Trophoblast cell (in vitro differentiated cells and primary cell): ENCODE data around the gene MPP2.

ENCODE experiments used
- DNase-seq, 2 donors: peaks; one replicate each; pipeline ENCODE4 v3.0.0-alpha.2; 2016
- H2AFZ ChIP-seq: 2 replicates; pipeline ENCODE4 v1.6.1; 2013; ENCODE audit warnings: low read length, moderate library complexity, mild to moderate bottlenecking; ENCODE audit not compliant: insufficient read depth, poor library complexity
- H2AK5ac ChIP-seq: 2 replicates; pipeline ENCODE4 v1.6.1; 2013; ENCODE audit warnings: mild to moderate bottlenecking, low read length
- H2BK120ac ChIP-seq: 2 replicates; pipeline ENCODE4 v1.6.1; 2013; ENCODE audit warnings: low read length, mild to moderate bottlenecking, moderate library complexity; ENCODE audit not compliant: insufficient read depth, poor library complexity
- H2BK12ac ChIP-seq: 2 replicates; pipeline ENCODE4 v1.6.1; 2013; ENCODE audit warnings: mild to moderate bottlenecking, low read length, moderate library complexity
- H2BK5ac ChIP-seq: 2 replicates; pipeline ENCODE4 v1.6.1; 2013; ENCODE audit warnings: low read length, low read depth, moderate library complexity, mild to moderate bottlenecking; ENCODE audit not compliant: poor library complexity
- H3K14ac ChIP-seq: 2 replicates; pipeline ENCODE4 v1.6.1; 2013; ENCODE audit warnings: mild to moderate bottlenecking, low read length
- H3K18ac ChIP-seq: 2 replicates; pipeline ENCODE4 v1.6.1; 2013; ENCODE audit warnings: mild to moderate bottlenecking, low read length
- H3K23ac ChIP-seq: 2 replicates; pipeline ENCODE4 v1.6.1; 2013; ENCODE audit warnings: low read length
- H3K27ac ChIP-seq: 2 replicates; pipeline ENCODE4 v1.5.1; 2013; ENCODE audit warnings: low read depth, mild to moderate bottlenecking, inconsistent platforms, low read length, moderate library complexity
- H3K27me3 ChIP-seq: 2 replicates; pipeline ENCODE4 v1.6.1; 2013; ENCODE audit warnings: inconsistent platforms, mild to moderate bottlenecking, low read length, moderate library complexity; ENCODE audit not compliant: insufficient read depth
- H3K36me3 ChIP-seq, 2 experiments: 1 replicate in 1 of 2; 2 replicates in 1 of 2; pipeline ENCODE4 v1.6.1; 2013; ENCODE audit warnings: low read length in 2 of 2, mild to moderate bottlenecking in 2 of 2, moderate library complexity in 1 of 2; ENCODE audit not compliant: insufficient read depth in 2 of 2, control insufficient read depth in 1 of 2
- H3K4ac ChIP-seq: 2 replicates; pipeline ENCODE4 v1.6.1; 2013; ENCODE audit warnings: low read depth, mild to moderate bottlenecking, low read length, moderate library complexity
- H3K4me1 ChIP-seq, 2 experiments: 1 replicate in 1 of 2; 2 replicates in 1 of 2; pipeline ENCODE4 v1.6.1; 2013; ENCODE audit warnings: low read length in 2 of 2, mild to moderate bottlenecking in 2 of 2, moderate library complexity in 1 of 2; ENCODE audit not compliant: insufficient read depth in 2 of 2, control insufficient read depth in 1 of 2
- H3K4me2 ChIP-seq: 2 replicates; pipeline ENCODE4 v1.6.1; 2013; ENCODE audit warnings: inconsistent platforms, mild to moderate bottlenecking, low read length, moderate library complexity
- H3K4me3 ChIP-seq: 2 replicates; pipeline ENCODE4 v1.5.1; 2013; ENCODE audit warnings: mild to moderate bottlenecking, low read depth, low read length, inconsistent platforms
- H3K79me1 ChIP-seq: one replicate; pipeline ENCODE4 v1.6.1; 2013; ENCODE audit warnings: low read length
- H3K79me2 ChIP-seq: 2 replicates; pipeline ENCODE4 v1.6.1; 2013; ENCODE audit warnings: low read length, mild to moderate bottlenecking; ENCODE audit not compliant: control insufficient read depth, insufficient read depth, poor library complexity
- H3K9ac ChIP-seq: 2 replicates; pipeline ENCODE4 v1.6.1; 2013; ENCODE audit warnings: mild to moderate bottlenecking, low read length
- H3K9me3 ChIP-seq: 2 replicates; pipeline ENCODE4 v1.6.1; 2013; ENCODE audit warnings: low read depth, mild to moderate bottlenecking, control low read depth, inconsistent platforms, low read length; ENCODE audit not compliant: insufficient read depth
- H4K12ac ChIP-seq: 2 replicates; pipeline ENCODE4 v1.6.1; 2013; ENCODE audit warnings: low read depth, mild to moderate bottlenecking, low read length, moderate library complexity
- H4K8ac ChIP-seq: 2 replicates; pipeline ENCODE4 v1.6.1; 2013; ENCODE audit warnings: low read depth, mild to moderate bottlenecking, low read length, moderate library complexity
- H4K91ac ChIP-seq: one replicate; pipeline ENCODE4 v1.6.1; 2013; ENCODE audit warnings: low read depth, mild to moderate bottlenecking, low read length, moderate library complexity
- WGBS: extraction: QIAGEN DNeasy Blood & Tissue Kit; methylation state at CpG from one replicate; pipeline ENCODE4 v1.1.7; 2013; ENCODE audit warnings: missing lambda C conversion rate; ENCODE audit not compliant: insufficient read length, insufficient coverage; ENCODE audit errors: extremely low coverage; 5-methylcytosine and 5-hydroxymethylcytosine counted together

The MPP2 gene

DNA sequence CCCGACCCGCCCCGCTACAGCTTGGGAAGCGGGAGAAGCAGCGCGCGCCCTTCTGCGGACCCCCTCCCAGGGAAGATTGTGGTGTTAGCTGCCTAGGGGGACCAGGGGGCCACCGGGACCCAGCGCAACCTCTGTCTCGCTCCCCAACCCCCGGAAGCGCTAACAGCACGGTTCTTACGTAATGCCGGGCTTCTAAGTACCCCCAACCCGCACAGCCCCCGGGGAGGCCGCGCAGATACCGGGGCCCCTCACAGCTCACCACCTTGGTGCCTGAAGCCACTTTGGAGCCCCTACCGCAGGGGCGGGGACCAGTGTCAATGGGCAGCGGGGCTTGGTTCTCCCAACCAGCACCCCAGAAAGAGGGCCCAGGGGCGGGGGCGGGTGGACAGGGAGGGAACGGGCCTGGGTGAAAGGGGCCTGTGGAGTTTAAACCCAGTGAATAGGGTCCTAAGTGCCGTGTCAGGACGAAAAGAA lies 348 bp downstream of the MPP2 start:
- WGBS, result no CpG with 5 or more reads among the region's 29 CpGs
- no peaks in the 10 kb centered on the region for H3K36me3 ChIP-seq
- no peak overlapping the region for H4K12ac ChIP-seq
- H4K8ac ChIP-seq, result no peak overlapping the region
- no peak overlapping the region for H2AK5ac ChIP-seq
- H3K79me1 ChIP-seq, result peaks cover 2% of the 10 kb centered on the region
- H3K27me3 ChIP-seq, result peaks cover 18% of the 10 kb centered on the region
- peak overlapping the region; percentile 64 for H3K4me3 ChIP-seq
- no peak overlapping the region for H2BK120ac ChIP-seq
- DNase-seq, result no peak
- H2AFZ ChIP-seq, result peak overlapping the region; percentile 35
- no peak overlapping the region for H3K9ac ChIP-seq
- no peak overlapping the region for H3K18ac ChIP-seq
- no peak overlapping the region for H2BK5ac ChIP-seq
- peaks cover 0 to 11% of the 10 kb centered on the region in 2 experiments for H3K4me1 ChIP-seq
- no peak overlapping the region for H3K4ac ChIP-seq
- no peak overlapping the region for H3K14ac ChIP-seq
- peak overlapping the region; percentile 76 for H3K4me2 ChIP-seq
- H3K27ac ChIP-seq, result no peak overlapping the region
- no peak overlapping the region for H3K23ac ChIP-seq
- no peaks in the 10 kb centered on the region for H3K79me2 ChIP-seq
- peaks cover 3% of the 10 kb centered on the region for H3K9me3 ChIP-seq
- no peak overlapping the region for H4K91ac ChIP-seq
- H2BK12ac ChIP-seq, result no peak overlapping the region

- H3K14ac ChIP-seq, result no peak overlapping the region
- H4K12ac ChIP-seq, result no peak overlapping the region
- peaks cover 0 to 13% of the 10 kb centered on the region in 2 experiments for H3K4me1 ChIP-seq
- H3K9ac ChIP-seq, result no peak overlapping the region
- no peak overlapping the region for H2AFZ ChIP-seq
- H3K27me3 ChIP-seq, result peaks cover 18% of the 10 kb centered on the region
- no peak overlapping the region for H3K23ac ChIP-seq
- H2BK12ac ChIP-seq, result no peak overlapping the region
- peaks cover 2% of the 10 kb centered on the region for H3K79me1 ChIP-seq
- no peak overlapping the region for H2BK120ac ChIP-seq
- H4K8ac ChIP-seq, result no peak overlapping the region
- peak overlapping the region; percentile 76 for H3K4me2 ChIP-seq
- no peak overlapping the region for H2AK5ac ChIP-seq
- H3K79me2 ChIP-seq, result no peaks in the 10 kb centered on the region
- no peak overlapping the region for H2BK5ac ChIP-seq
- no peak overlapping the region for H3K27ac ChIP-seq
- peak in 1 of 2 donors; percentile 14 for DNase-seq
- no peaks in the 10 kb centered on the region for H3K36me3 ChIP-seq
- no peak overlapping the region for H4K91ac ChIP-seq
- peak overlapping the region; percentile 21 for H3K4me3 ChIP-seq
- no CpG with 5 or more reads among the region's 37 CpGs for WGBS
- no peak overlapping the region for H3K18ac ChIP-seq
- H3K9me3 ChIP-seq, result peaks cover 2% of the 10 kb centered on the region
- no peak overlapping the region for H3K4ac ChIP-seq
These were observed 1.1 kb downstream of the MPP2 start for GRCh38 chr17:43905985-43906852.

- H2BK120ac ChIP-seq, result no peak overlapping the region
- peaks cover 2% of the 10 kb centered on the region for H3K9me3 ChIP-seq
- no peak overlapping the region for H4K8ac ChIP-seq
- H3K4me3 ChIP-seq, result no peak overlapping the region
- no peak overlapping the region for H3K9ac ChIP-seq
- no peak overlapping the region for H2BK5ac ChIP-seq
- peaks cover 3 to 20% of the 10 kb centered on the region in 2 experiments for H3K4me1 ChIP-seq
- no peaks in the 10 kb centered on the region for H3K36me3 ChIP-seq
- no peak overlapping the region for H2AK5ac ChIP-seq
- no peak overlapping the region for H3K18ac ChIP-seq
- no peak overlapping the region for H4K12ac ChIP-seq
- no peak overlapping the region for H3K14ac ChIP-seq
- H2AFZ ChIP-seq, result no peak overlapping the region
- H3K4me2 ChIP-seq, result no peak overlapping the region
- no peak for DNase-seq
- H3K23ac ChIP-seq, result no peak overlapping the region
- H3K79me2 ChIP-seq, result no peaks in the 10 kb centered on the region
- peaks cover 18% of the 10 kb centered on the region for H3K27me3 ChIP-seq
- H3K27ac ChIP-seq, result no peak overlapping the region
- peaks cover 2% of the 10 kb centered on the region for H3K79me1 ChIP-seq
- no peak overlapping the region for H4K91ac ChIP-seq
- WGBS, result no CpG with 5 or more reads among the region's 3 CpGs
- H2BK12ac ChIP-seq, result no peak overlapping the region
- no peak overlapping the region for H3K4ac ChIP-seq
These were observed 1.8 kb downstream of the MPP2 start for GRCh38 chr17:43905400-43905984.

DNA sequence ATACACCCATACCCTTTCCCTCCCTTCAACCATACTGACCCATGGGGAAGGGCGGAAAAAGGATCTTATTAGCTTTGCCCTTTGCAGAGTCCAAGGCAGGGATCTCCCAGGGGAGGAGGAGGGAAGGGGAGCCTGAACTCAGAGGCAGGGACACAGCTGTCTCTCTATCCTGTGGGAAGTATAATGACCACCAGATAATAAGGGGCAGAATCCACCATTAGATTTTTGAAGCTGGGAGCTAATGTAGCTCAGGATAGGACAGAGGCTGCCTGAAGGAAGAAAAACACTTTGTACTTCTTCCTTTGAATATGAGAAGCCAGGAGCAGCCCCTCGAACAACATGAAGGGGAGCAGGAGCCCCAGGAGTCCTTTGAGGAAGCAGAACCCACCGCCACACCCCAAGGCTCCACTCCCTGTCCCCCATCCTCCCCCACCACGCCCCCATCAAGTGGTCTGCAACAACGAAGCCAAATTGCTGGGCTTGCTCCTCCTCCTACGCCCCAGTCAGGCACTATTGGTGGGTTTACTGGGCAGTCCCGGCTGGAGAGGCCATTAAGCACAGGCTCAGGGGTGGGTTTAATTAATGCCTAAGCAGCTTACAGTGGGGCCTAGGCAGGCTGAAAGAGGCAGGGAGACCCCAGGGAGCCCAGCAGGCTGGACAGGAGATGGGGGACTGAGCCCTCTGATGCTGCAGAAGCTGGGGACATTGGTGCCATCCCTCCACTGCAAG lies 5.3 kb downstream of the MPP2 start:
- Histone ChIP-seq H3K18ac (no peak overlapping the region), H3K79me2 (no peaks in the 10 kb centered on the region), H3K36me3 (no peaks in the 10 kb centered on the region), H3K27me3 (peaks cover 16% of the 10 kb centered on the region), H2AK5ac (no peak overlapping the region), H3K4me2 (no peak overlapping the region), H3K14ac (no peak overlapping the region), H3K4ac (no peak overlapping the region), H3K4me1 (peaks cover 3 to 16% of the 10 kb centered on the region in 2 experiments), H3K4me3 (no peak overlapping the region), H4K8ac (no peak overlapping the region), H3K79me1 (no peaks in the 10 kb centered on the region), H3K23ac (no peak overlapping the region), H3K9ac (no peak overlapping the region), H2BK5ac (no peak overlapping the region), H4K91ac (no peak overlapping the region), H2AFZ (no peak overlapping the region), H4K12ac (no peak overlapping the region), H3K27ac (no peak overlapping the region), H3K9me3 (peaks cover 5% of the 10 kb centered on the region), H2BK120ac (no peak overlapping the region), H2BK12ac (no peak overlapping the region)
- no CpG with 5 or more reads among the region's 7 CpGs for WGBS
- no peak for DNase-seq
